Frontal cortex (tissue), 4 donors: ENCODE results near the gene STK32C. TPM values are rescaled to one million over a fixed set of nuclear protein-coding genes. Genes with fewer than 3 reads are reported as not detected.
"Not testable (repeated sequence)": the region's sequence is repeated elsewhere in the genome, so short reads cannot be mapped to it uniquely, and the experiment has no call there.

Experiments used
- DNase-seq, 2 donors: peaks; one replicate each; pipeline ENCODE4 v3.0.0; 2012; ENCODE audit warnings: low spot score in 2 of 2
- FAIRE-seq: peaks from 2 replicates; lab custom pipeline; 2012; peaks lifted over from hg19 to GRCh38; lab: Jason Lieb, UNC
- total RNA-seq: library from RNA; depleted of rRNA; stranded (reverse); fragments of >200 nt; gene quantifications from one replicate; pipeline ENCODE4 v1.2.3, GENCODE V29; 2014
- donor health status: control.
- donor health status: control.
- donor health status: control.

STK32C gene
- total RNA-seq, 1 donor from 2014 or later: 25.3 TPM

GRCh38 chr10:132272231-132272971, 35.3 kb downstream of the STK32C start:
- no peak for DNase-seq
- no peak for FAIRE-seq

- DNase-seq (no peak), FAIRE-seq (no peak)
These were observed 36.1 kb downstream of the STK32C start for GRCh38 chr10:132271458-132272230.

DNA sequence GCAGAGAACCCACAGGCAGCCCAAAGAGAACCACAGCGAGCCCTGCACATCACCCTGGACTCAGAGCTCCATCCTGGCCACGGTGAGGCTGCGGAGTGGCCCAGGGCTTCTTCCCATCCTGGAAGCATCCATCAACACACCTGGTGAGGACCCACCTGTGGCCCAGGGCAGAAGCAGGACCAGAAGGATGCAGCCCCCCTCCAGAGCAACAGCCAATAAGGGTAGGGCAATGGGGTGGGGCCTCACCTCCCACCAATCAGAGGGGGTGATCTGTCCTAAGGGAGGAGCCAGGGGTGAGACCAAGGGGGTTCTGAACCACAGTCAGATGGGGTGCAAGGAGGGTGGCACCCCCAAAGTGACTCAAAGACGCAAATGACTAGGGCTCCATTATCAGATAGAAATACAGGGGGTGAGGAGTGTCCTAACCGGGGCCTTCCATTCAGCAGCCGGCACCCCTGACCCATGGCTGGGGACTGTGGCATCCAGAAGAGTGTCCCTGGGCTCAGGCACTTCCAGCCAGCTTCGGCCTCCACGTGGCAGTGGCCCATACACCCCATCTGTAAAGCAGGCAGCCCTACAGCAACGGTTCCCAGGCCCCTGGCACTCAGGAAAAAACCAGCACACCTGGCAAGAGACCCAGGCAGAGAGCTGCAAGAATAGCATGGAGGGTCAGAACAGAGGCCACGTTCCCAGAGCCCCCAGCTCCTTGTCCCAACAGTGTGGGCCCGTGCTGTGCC, 36.9 kb downstream of the STK32C start:
- no peak for FAIRE-seq
- DNase-seq: no peak

- no peak for DNase-seq
These were observed 37.5 kb downstream of the STK32C start for GRCh38 chr10:132270256-132270655.

DNA sequence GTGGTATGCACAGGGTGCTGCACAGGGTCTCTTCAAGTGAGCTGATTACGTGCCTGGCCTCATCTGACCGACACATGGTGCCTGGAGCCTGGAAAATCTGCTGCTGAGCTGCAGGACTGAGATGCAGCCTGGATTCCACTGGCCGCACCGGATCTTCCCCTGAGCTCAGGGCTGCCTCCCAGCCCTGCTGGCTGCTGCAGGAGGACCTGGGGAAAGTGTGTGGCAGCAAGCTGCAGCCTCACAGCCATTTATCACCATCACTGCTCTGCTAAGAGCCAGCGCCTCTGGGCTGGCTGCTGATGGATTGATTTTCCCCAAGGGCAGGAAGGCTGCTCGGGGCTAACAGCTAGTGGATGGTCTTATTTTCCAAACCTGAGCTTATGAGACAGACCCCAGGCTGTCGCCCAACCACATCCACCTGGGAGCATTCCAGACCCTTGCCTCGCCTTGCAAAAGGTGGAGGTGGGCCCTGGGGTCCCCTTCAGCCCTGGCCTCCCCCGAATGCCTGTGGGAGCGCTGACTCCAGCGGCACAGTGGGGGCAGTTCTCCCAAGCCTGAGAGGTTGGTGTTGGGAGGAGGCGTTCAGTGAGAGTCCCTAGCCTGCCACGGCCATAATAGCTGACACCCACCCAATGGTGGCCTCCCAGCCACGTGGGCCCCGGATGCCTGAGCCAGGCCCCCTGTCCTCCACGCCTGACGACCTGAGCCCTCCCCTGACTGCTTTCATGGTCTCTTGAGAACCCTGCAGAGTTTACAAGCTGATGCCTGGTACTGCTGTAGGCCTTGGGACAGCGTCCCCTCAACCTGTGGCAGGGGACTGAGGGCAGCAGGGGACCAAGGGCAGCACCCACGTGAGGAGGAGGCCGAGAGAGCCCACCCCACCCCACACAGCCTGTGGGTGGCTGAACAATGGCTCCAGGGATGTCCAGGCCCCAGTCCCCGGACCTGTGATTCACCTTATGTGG, 38.2 kb downstream of the STK32C start:
- DNase-seq (no peak), FAIRE-seq (no peak)

More at GRCh38 chr10:132270256-132270655, 37.5 kb downstream of the STK32C start:
- no peak for FAIRE-seq

- not testable (repeated sequence) for DNase-seq, FAIRE-seq
These were observed 39.8 kb downstream of the STK32C start for GRCh38 chr10:132267916-132268315.

GRCh38 chr10:132266594-132267161, 41.1 kb downstream of the STK32C start:
- DNase-seq: no peak
- FAIRE-seq: no peak

DNA sequence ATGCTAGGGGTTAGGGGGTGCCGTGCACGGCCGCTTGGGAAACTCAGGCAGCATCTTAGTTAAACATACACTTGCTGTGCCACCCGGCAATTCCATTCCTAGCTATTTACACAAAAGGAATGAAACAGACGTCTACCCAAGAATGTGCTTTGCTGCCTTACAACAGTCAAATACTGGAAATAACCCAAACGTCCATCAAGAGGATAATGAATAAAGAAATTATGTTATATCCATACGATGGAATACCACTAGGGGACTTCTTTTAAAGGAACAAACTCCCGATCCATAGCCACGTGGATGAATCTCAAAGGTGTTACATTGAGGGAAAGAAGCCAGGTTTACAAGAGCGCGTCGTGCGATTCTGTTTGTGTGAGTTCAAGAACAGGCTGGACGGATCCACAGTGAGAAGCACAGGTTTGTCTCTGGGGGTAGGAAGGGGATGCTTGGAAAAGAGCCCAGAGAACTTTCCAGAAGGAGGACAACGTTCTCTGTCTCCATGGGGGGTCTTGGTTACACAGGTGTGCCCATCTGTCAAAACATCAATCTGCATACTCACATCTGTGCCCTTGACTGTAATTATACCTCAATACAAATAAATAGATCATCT, 41.8 kb downstream of the STK32C start:
- FAIRE-seq: no peak
- DNase-seq: no peak

DNA sequence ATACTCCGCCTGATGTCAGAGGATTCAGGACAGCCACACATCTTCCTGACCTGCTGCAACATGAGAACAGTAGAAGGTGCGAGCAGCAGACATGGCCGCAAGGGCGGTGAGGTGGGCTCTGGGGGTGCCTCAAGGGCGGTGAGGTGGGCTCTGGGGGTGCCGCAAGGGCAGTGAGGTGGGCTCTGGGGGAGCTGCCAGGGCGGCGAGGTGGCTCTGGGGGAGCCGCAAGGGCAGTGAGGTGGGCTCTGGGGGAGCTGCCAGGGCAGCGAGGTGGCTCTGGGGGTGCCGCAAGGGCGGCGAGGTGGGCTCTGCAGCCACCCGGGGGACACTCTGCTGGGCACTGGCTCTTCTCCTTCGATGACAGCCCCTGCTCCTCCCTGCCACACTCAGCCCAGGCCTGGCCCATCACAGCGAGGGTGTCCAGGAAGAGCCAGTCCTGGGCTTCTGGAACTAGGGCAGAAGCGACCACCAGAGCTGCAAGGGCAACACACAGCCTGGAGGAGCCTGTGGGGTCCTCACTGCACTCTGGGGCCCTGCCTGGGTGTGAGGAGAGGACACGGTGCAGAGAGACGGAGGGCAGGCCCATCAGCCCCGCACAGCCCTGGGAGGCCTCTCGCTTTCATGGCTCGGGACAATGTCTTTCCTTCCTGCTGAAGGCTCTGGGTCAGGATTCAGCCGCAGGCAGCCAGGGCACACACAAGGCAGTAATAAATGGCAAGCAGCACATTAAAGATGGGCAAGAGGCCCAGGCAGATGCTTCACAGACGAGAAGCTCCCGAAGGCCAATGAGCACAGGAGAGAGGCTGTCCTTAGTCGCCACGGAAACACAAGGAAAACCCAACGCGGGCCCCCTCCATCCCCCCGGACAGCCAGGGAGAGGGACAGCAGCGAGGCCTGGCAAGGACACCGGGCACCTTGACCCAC, 42.5 kb downstream of the STK32C start:
- DNase-seq: no peak

DNA sequence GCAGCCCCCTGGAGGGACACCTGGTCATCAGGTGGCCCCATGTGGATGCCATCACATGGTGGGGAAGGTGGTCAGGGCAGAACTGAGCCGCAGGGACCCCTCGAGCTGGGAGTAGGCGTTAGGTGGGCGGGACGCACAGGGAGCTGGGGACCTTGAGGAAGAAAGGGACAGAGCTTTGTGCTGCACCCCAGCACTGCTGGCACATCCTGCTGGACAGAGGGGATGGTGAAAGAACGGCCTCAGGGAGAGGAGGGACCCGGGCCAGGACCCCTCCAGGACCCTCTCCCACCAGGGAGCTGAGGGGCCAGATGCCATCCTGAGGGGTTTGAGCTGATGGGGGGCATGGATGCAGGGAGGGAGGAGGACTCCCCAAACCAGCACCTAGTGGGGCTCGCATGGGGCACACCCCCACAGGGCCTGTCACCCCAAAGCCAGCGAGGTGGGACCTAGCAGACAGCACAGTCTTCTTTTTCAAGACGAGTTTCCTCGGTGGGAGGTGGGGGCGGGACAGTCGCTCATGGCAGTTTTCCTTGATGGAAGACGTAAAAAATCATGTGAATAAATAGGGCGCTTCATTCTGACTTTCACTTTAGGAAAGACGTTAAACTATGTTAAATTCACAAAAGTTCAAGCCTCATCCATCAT, 43.3 kb downstream of the STK32C start:
- FAIRE-seq (no peak), DNase-seq (no peak)

More for the DNA sequence above, 42.5 kb downstream of the STK32C start:
- FAIRE-seq: no peak

DNA sequence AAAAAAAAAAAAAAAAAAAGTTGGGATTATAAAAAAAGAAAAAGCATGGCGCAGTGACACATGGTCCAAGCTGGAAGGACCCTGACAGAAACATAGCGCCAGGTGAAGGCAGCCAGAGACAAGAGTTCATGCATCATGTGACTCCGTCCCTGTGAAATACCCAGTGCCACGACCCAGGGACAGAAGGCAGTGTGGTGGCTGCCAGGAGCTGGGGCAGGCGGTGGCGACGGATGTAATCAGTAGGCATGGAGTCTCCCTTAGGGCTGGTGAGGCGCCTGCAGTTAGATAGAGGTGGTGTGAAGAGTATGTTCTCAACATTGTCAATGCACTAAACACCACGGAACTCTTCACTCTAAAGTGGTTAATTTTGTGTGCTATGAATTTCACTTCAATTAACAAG, 43.9 kb downstream of the STK32C start:
- FAIRE-seq: no peak
- DNase-seq: no peak

GRCh38 chr10:132259702-132260482, 47.9 kb downstream of the STK32C start:
- DNase-seq (no peak), FAIRE-seq (no peak)

GRCh38 chr10:132258423-132258822, 49.3 kb downstream of the STK32C start:
- no peak for DNase-seq
- FAIRE-seq: no peak

- no peak for FAIRE-seq
- DNase-seq: no peak
These were observed 49.8 kb downstream of the STK32C start for GRCh38 chr10:132257907-132258306.

- FAIRE-seq (no peak), DNase-seq (peak in 1 of 2 donors; percentile 73)
These were observed 50.5 kb downstream of the STK32C start for GRCh38 chr10:132257271-132257670.

GRCh38 chr10:132256866-132257265, 50.9 kb downstream of the STK32C start:
- FAIRE-seq: no peak
- no peak for DNase-seq
